ENCODE results near the gene CEL. TPM values are rescaled to one million over a fixed set of nuclear protein-coding genes. Genes with fewer than 3 reads are reported as not detected.

The CEL gene
- total RNA-seq, 5 donors from 2014 or later (not counting 1 experiment from before 2014, with no cell fraction given): 0.28 to 9.0 (median 7.9) TPM

- Mint-ChIP-seq H3K36me3 (peaks cover 45% of the 10 kb centered on the region), H3K4me1 (peaks cover 0 to 2% (median 0%) of the 10 kb centered on the region in 3 donors), H3K9me3 (no peaks in the 10 kb centered on the region), H3K27me3 (no peaks in the 10 kb centered on the region), H3K4me3 (no peak overlapping the region), H3K27ac (no peak overlapping the region)
- WGBS (ENCODE audit: insufficient coverage): 91% methylated on average over 8 of the region's 12 CpGs
- CTCF ChIA-PET: interaction anchor here (1.9 to 2.8 kb wide), 3 partner anchors 40 to 43 kb away, joined by 7 to 13 read pairs (median 8); no protein-coding TSS in a partner anchor
- POLR2A ChIA-PET: no interaction called here
- H3K4me3 ChIP-seq (ENCODE audit: control insufficient read depth in 1 of 2, extremely low read depth in 1 of 2, low read length in 1 of 2): no peak overlapping the region
- no peaks in the 10 kb centered on the region for H3K9me3 ChIP-seq
- H3K4me1 ChIP-seq (ENCODE audit: control insufficient read depth in 1 of 2, extremely low read depth in 1 of 2, insufficient read depth in 2 of 2, low read length in 2 of 2): peaks cover 0 to 8% of the 10 kb centered on the region in 2 experiments
- ATAC-seq (replicated peaks in 1 of 4): no peak
- H3K27ac ChIP-seq (ENCODE audit: low read length): no peak overlapping the region
- DNase-seq: peak in 3 of 35 experiments; percentile 1 to 3 (median 1)
- no peaks in the 10 kb centered on the region for H3K27me3 ChIP-seq (replicated peaks in 1 of 2; ENCODE audit: control insufficient read depth in 2 of 2, extremely low read depth in 1 of 2, insufficient read depth in 2 of 2, low read length in 1 of 2)
- peaks cover 34 to 95% of the 10 kb centered on the region in 2 donors for H3K36me3 ChIP-seq (ENCODE audit: control insufficient read depth in 2 of 2, extremely low read depth in 1 of 2, insufficient read depth in 1 of 2, low read length in 1 of 2)
Observed at GRCh38 chr9:133103987-133104505, 42.3 kb downstream of the CEL start.

GRCh38 chr9:133104718-133105460, 43.1 kb downstream of the CEL start:
- ChIA-PET CTCF (no interaction called here), POLR2A (no interaction called here)
- Histone ChIP-seq H3K27ac (ENCODE audit: low read length) (no peak overlapping the region), H3K36me3 (ENCODE audit: control insufficient read depth in 2 of 2, extremely low read depth in 1 of 2, insufficient read depth in 1 of 2, low read length in 1 of 2) (peaks cover 32 to 95% of the 10 kb centered on the region in 2 donors), H3K4me3 (ENCODE audit: control insufficient read depth in 1 of 2, extremely low read depth in 1 of 2, low read length in 1 of 2) (no peak overlapping the region), H3K9me3 (no peaks in the 10 kb centered on the region), H3K27me3 (replicated peaks in 1 of 2; ENCODE audit: control insufficient read depth in 2 of 2, extremely low read depth in 1 of 2, insufficient read depth in 2 of 2, low read length in 1 of 2) (no peaks in the 10 kb centered on the region), H3K4me1 (ENCODE audit: control insufficient read depth in 1 of 2, extremely low read depth in 1 of 2, insufficient read depth in 2 of 2, low read length in 2 of 2) (peaks cover 0 to 8% of the 10 kb centered on the region in 2 experiments)
- Mint-ChIP-seq H3K4me1 (peaks cover 0 to 2% (median 0%) of the 10 kb centered on the region in 3 donors), H3K9me3 (no peaks in the 10 kb centered on the region), H3K27me3 (no peaks in the 10 kb centered on the region), H3K27ac (no peak overlapping the region), H3K36me3 (peaks cover 42% of the 10 kb centered on the region), H3K4me3 (no peak overlapping the region)
- WGBS (ENCODE audit: insufficient coverage): 93% methylated on average over 11 of the region's 15 CpGs
- DNase-seq: no peak
- ATAC-seq (replicated peaks in 1 of 4): no peak

DNA sequence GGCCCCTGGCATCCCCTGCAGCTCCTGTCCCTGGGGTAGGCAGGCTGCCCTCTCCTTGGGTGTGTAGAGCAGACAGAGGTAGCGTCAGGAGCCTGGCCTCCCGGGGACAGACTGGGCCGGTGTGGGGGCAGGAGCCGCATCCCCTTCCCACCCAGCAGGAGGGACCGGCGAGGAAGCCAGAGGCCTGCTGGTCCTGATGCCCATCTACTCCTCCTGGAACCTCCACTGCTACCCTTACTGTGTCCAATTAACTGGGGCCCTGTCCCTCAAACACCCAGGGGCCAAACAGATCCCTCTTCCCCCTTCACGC, 43.6 kb downstream of the CEL start:
- peaks cover 32 to 95% of the 10 kb centered on the region in 2 donors for H3K36me3 ChIP-seq (ENCODE audit: control insufficient read depth in 2 of 2, extremely low read depth in 1 of 2, insufficient read depth in 1 of 2, low read length in 1 of 2)
- no peaks in the 10 kb centered on the region for H3K9me3 ChIP-seq
- POLR2A ChIA-PET: no interaction called here
- Mint-ChIP-seq H3K9me3 (no peaks in the 10 kb centered on the region), H3K27me3 (no peaks in the 10 kb centered on the region), H3K27ac (no peak overlapping the region), H3K36me3 (peaks cover 43% of the 10 kb centered on the region), H3K4me1 (peaks cover 0 to 2% (median 0%) of the 10 kb centered on the region in 3 donors), H3K4me3 (no peak overlapping the region)
- WGBS (ENCODE audit: insufficient coverage): no CpG with 5 or more reads among the region's 7 CpGs
- no peak for ATAC-seq (replicated peaks in 1 of 4)
- H3K27ac ChIP-seq (ENCODE audit: low read length): no peak overlapping the region
- H3K4me1 ChIP-seq (ENCODE audit: control insufficient read depth in 1 of 2, extremely low read depth in 1 of 2, insufficient read depth in 2 of 2, low read length in 2 of 2): peaks cover 0 to 8% of the 10 kb centered on the region in 2 experiments
- DNase-seq: no peak
- no peak overlapping the region for H3K4me3 ChIP-seq (ENCODE audit: control insufficient read depth in 1 of 2, extremely low read depth in 1 of 2, low read length in 1 of 2)
- CTCF ChIA-PET: no interaction called here
- H3K27me3 ChIP-seq (replicated peaks in 1 of 2; ENCODE audit: control insufficient read depth in 2 of 2, extremely low read depth in 1 of 2, insufficient read depth in 2 of 2, low read length in 1 of 2): no peaks in the 10 kb centered on the region

DNA sequence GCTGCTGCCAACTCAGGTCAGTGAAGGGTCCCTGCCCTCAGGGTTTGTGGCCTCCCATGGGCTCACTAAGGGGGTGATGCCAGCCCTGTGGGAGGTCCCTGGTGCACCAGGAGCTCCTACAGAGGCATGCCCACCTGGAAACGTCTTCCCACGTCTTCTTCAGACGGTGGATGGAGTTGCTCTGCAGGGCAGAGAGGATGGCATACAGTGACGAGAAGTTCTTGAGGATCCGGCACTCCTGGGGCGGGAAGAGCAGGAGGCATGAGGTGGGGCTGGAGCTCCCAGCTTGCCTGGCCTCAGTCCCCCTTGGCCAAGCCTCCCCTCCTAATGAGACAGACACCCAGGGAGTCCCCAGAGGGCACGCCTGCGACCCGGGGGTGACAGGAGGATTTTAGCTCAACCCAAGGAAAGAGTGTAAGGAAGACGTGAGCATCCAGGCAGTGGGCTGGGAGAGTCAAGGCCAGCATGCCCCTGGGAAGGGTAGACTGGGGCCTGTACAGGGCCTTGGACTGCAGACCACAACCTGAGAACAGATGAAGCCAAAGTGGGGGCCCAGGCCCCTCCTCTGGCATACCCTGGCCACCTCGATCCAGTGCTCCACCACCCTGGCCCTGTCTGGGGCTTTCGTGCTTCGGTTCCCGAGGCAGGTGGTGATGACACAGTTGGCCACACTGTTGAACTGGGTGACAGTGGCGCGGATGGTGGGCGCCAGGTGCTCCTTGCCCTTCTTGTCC, 44.9 kb downstream of the CEL start:
- Mint-ChIP-seq H3K4me1 (peaks cover 0 to 2% (median 0%) of the 10 kb centered on the region in 3 donors), H3K9me3 (no peaks in the 10 kb centered on the region), H3K4me3 (no peak overlapping the region), H3K36me3 (peaks cover 35% of the 10 kb centered on the region), H3K27ac (no peak overlapping the region), H3K27me3 (no peaks in the 10 kb centered on the region)
- H3K36me3 ChIP-seq (ENCODE audit: control insufficient read depth in 2 of 2, extremely low read depth in 1 of 2, insufficient read depth in 1 of 2, low read length in 1 of 2): peaks cover 23 to 93% of the 10 kb centered on the region in 2 donors
- peak in 1 of 35 experiments; percentile 0 for DNase-seq
- 85% methylated on average over 13 of the region's 17 CpGs for WGBS (ENCODE audit: insufficient coverage)
- no peak overlapping the region for H3K4me3 ChIP-seq (ENCODE audit: control insufficient read depth in 1 of 2, extremely low read depth in 1 of 2, low read length in 1 of 2)
- H3K27ac ChIP-seq (ENCODE audit: low read length): no peak overlapping the region
- ChIA-PET CTCF (interaction anchor here in 1 of 2 donors (0.9 to 1.1 kb wide), 2 partner anchors 39 to 41 kb away, joined by 3 to 5 read pairs; no protein-coding TSS in a partner anchor), POLR2A (no interaction called here)
- H3K27me3 ChIP-seq (replicated peaks in 1 of 2; ENCODE audit: control insufficient read depth in 2 of 2, extremely low read depth in 1 of 2, insufficient read depth in 2 of 2, low read length in 1 of 2): no peaks in the 10 kb centered on the region
- H3K9me3 ChIP-seq: no peaks in the 10 kb centered on the region
- H3K4me1 ChIP-seq (ENCODE audit: control insufficient read depth in 1 of 2, extremely low read depth in 1 of 2, insufficient read depth in 2 of 2, low read length in 2 of 2): peaks cover 0 to 8% of the 10 kb centered on the region in 2 experiments
- ATAC-seq (replicated peaks in 1 of 4): no peak

DNA sequence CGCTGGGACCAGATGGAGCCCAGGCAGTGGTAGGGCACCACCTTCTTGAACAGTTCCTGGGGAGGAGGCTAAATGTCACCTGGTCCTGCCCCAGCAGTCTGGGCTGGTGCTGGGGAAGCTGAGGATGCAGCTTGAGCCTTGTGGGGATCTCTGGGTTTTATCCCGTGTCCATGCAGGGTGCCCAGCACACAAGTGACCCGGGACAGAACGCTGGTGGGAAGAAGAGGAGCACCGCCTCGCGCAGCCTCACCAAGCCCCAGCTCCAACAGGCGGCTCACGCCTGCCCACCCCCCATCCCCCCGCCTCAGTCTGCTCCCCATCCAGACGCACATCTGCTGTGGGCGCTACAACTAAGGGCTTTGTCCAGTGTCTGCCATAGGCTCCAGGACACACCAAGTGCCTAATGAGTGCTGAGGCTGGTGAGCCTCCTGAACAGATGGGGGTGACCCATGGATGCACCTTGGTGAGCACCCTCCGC, 45.5 kb downstream of the CEL start:
- Histone ChIP-seq H3K36me3 (ENCODE audit: control insufficient read depth in 2 of 2, extremely low read depth in 1 of 2, insufficient read depth in 1 of 2, low read length in 1 of 2) (peaks cover 26 to 93% of the 10 kb centered on the region in 2 donors), H3K27ac (ENCODE audit: low read length) (no peak overlapping the region), H3K4me1 (ENCODE audit: control insufficient read depth in 1 of 2, extremely low read depth in 1 of 2, insufficient read depth in 2 of 2, low read length in 2 of 2) (peaks cover 0 to 12% of the 10 kb centered on the region in 2 experiments), H3K4me3 (ENCODE audit: control insufficient read depth in 1 of 2, extremely low read depth in 1 of 2, low read length in 1 of 2) (no peak overlapping the region), H3K9me3 (no peaks in the 10 kb centered on the region), H3K27me3 (replicated peaks in 1 of 2; ENCODE audit: control insufficient read depth in 2 of 2, extremely low read depth in 1 of 2, insufficient read depth in 2 of 2, low read length in 1 of 2) (no peaks in the 10 kb centered on the region)
- Mint-ChIP-seq H3K27ac (no peak overlapping the region), H3K4me3 (no peak overlapping the region), H3K9me3 (no peaks in the 10 kb centered on the region), H3K36me3 (peaks cover 34% of the 10 kb centered on the region), H3K4me1 (peaks cover 2 to 3% (median 2%) of the 10 kb centered on the region in 3 donors), H3K27me3 (no peaks in the 10 kb centered on the region)
- DNase-seq (no peak), ATAC-seq (replicated peaks in 1 of 4) (no peak)
- ChIA-PET CTCF (interaction anchor here (1.1 to 1.6 kb wide), 2 partner anchors 37 to 38 kb away, joined by 5 to 7 read pairs; no protein-coding TSS in a partner anchor), POLR2A (no interaction called here)
- WGBS (ENCODE audit: insufficient coverage): 84% methylated on average over 7 of the region's 13 CpGs

Data from T-cell (primary cell).